Vagina (tissue), 2 donors: Measurements from ENCODE around the gene CIDEA.

Source experiments
- POLR2AphosphoS5 ChIP-seq, 2 donors: sonication (generic); formaldehyde crosslinking; IDR thresholded peaks; one replicate each; pipeline ENCODE4 v1.9.0; 2017; ENCODE audit warnings: antibody characterized with exemption in 2 of 2, mild to moderate bottlenecking in 2 of 2, low read depth in 1 of 2; ENCODE audit not compliant: insufficient read depth in 1 of 2
- TF ChIP-seq, protein P1 (sequence below), 3 experiments: fragments of 450-650 bp in 2 of 3; fragments of 200-600 bp in 1 of 3; sonication (generic) in 1 of 3; IDR thresholded peaks; one replicate each; pipeline ENCODE4 v1.5.1; 2017 to 2019; ENCODE audit warnings: antibody characterized with exemption in 3 of 3, mild to moderate bottlenecking in 2 of 3, moderate library complexity in 2 of 3

DNA sequence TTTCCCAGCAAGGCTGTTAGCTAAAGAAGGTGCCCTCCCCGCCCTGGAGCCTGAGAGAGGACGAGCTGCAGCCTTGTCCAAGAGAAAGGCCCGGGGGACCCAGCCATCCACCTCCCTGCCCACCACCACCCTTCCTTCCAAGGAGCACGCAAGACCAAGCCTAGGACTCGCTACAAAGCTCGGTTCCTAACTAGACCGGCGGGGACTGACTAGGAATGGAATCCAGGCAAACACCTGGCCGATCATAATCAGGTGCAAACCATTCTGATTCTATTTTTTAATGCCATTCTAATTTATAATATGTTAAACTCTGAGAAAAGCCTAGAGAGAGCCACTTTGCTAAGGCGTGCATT is 34.2 kb downstream of the CIDEA start:
- TF ChIP-seq, protein P1, sequence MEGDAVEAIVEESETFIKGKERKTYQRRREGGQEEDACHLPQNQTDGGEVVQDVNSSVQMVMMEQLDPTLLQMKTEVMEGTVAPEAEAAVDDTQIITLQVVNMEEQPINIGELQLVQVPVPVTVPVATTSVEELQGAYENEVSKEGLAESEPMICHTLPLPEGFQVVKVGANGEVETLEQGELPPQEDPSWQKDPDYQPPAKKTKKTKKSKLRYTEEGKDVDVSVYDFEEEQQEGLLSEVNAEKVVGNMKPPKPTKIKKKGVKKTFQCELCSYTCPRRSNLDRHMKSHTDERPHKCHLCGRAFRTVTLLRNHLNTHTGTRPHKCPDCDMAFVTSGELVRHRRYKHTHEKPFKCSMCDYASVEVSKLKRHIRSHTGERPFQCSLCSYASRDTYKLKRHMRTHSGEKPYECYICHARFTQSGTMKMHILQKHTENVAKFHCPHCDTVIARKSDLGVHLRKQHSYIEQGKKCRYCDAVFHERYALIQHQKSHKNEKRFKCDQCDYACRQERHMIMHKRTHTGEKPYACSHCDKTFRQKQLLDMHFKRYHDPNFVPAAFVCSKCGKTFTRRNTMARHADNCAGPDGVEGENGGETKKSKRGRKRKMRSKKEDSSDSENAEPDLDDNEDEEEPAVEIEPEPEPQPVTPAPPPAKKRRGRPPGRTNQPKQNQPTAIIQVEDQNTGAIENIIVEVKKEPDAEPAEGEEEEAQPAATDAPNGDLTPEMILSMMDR (IDR thresholded peaks at IDR 0.05): no peak
- no peak for TF ChIP-seq POLR2AphosphoS5 (IDR thresholded peaks at IDR 0.05; ENCODE audit: insufficient read depth in 1 of 2, low read depth in 1 of 2)
